ENCODE measurements around the gene PRPSAP2. TPM values are rescaled to one million over a fixed set of nuclear protein-coding genes. Genes with fewer than 3 reads are reported as not detected.

PRPSAP2 gene
- total RNA-seq, 1 experiment from 2014 or later, result 37.8 TPM

DNA sequence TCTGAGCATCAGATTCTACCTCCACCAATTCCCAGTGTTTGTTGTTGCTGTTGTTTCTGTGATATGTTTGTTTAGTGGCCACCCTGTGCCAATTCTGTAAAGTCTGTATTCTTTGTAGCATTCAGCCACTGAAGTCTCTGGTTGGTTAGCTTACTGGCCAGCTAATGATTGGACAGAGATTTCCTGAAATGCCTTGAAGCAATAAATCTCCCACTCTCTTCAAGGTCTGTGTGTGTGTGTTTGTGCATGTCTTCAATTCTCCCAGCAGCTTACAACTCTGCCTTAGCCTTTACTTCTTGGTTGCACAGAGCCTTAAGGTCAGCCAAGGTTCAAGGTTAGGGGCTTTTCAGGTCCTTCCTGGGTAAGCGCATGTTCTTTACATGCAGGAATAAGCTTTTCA, 38.2 kb downstream of the PRPSAP2 start:
- no peaks in the 10 kb centered on the region for H3K9me2 ChIP-seq (ENCODE audit: insufficient read depth)
- CTCF ChIA-PET, result no interaction called here
- peaks cover 2 to 16% of the 10 kb centered on the region in 2 experiments; a peak in 2 of 4 replicates for H3K36me3 ChIP-seq (ENCODE audit: control insufficient read depth in 1 of 2, insufficient read depth in 2 of 2, low read length in 2 of 2)
- H3K27me3 ChIP-seq (ENCODE audit: insufficient read depth, low read length), result no peaks in the 10 kb centered on the region
- no peak for ATAC-seq
- intact Hi-C loops (cut with micrococcal nuclease), result no loop called here
- TF ChIP-seq CEBPB (IDR thresholded peaks at IDR 0.05; ENCODE audit: low read depth) (no peak), EZH2 (IDR thresholded peaks at IDR 0.05) (no peak), ZNF274 (IDR thresholded peaks at IDR 0.05; ENCODE audit: low read depth, low read length) (no peak), SRF (IDR thresholded peaks at IDR 0.05; ENCODE audit: low read depth) (no peak), ELF1 (IDR thresholded peaks at IDR 0.05; ENCODE audit: borderline replicate concordance, low read depth) (no peak), EZH2phosphoT487 (IDR thresholded peaks at IDR 0.05; ENCODE audit: borderline replicate concordance) (no peak), RAD21 (IDR thresholded peaks at IDR 0.05; ENCODE audit: low read depth) (no peak), ZFX (IDR thresholded peaks at IDR 0.05) (no peak), EGR1 (IDR thresholded peaks at IDR 0.05; ENCODE audit: low read depth) (no peak), SIN3A (IDR thresholded peaks at IDR 0.05; ENCODE audit: low read depth) (no peak), SP1 (IDR thresholded peaks at IDR 0.05; ENCODE audit: low read depth) (no peak), ATF3 (IDR thresholded peaks at IDR 0.05) (no peak), JUND (IDR thresholded peaks at IDR 0.05) (no peak), YY1 (IDR thresholded peaks at IDR 0.05; ENCODE audit: extremely low read depth, insufficient replicate concordance, low read depth, low read length) (no peak), FOSL1 (IDR thresholded peaks at IDR 0.05; ENCODE audit: low read depth) (no peak), CBX3 (IDR thresholded peaks at IDR 0.05; ENCODE audit: low read depth) (no peak), REST (IDR thresholded peaks at IDR 0.05; ENCODE audit: low read depth) (no peak)
- TF ChIP-seq, protein P1, sequence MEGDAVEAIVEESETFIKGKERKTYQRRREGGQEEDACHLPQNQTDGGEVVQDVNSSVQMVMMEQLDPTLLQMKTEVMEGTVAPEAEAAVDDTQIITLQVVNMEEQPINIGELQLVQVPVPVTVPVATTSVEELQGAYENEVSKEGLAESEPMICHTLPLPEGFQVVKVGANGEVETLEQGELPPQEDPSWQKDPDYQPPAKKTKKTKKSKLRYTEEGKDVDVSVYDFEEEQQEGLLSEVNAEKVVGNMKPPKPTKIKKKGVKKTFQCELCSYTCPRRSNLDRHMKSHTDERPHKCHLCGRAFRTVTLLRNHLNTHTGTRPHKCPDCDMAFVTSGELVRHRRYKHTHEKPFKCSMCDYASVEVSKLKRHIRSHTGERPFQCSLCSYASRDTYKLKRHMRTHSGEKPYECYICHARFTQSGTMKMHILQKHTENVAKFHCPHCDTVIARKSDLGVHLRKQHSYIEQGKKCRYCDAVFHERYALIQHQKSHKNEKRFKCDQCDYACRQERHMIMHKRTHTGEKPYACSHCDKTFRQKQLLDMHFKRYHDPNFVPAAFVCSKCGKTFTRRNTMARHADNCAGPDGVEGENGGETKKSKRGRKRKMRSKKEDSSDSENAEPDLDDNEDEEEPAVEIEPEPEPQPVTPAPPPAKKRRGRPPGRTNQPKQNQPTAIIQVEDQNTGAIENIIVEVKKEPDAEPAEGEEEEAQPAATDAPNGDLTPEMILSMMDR (IDR thresholded peaks at IDR 0.05 in 2 of 3, conservative IDR thresholded peaks at IDR 0.05 in 1 of 3; ENCODE audit: borderline replicate concordance in 1 of 3, insufficient read depth in 1 of 3, low read depth in 2 of 3, low read length in 2 of 3), result no peak
- TF ChIP-seq, protein P2, sequence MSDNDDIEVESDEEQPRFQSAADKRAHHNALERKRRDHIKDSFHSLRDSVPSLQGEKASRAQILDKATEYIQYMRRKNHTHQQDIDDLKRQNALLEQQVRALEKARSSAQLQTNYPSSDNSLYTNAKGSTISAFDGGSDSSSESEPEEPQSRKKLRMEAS (IDR thresholded peaks at IDR 0.05), result no peak
- H3K4me2 ChIP-seq (ENCODE audit: low read length), result no peak overlapping the region
- no peaks in the 10 kb centered on the region for H4K20me1 ChIP-seq (ENCODE audit: insufficient read depth)
- H3K79me2 ChIP-seq (ENCODE audit: insufficient read depth, low read length), result peaks cover 7% of the 10 kb centered on the region; the same call in 1 of the 2 replicates
- H2AFZ ChIP-seq (ENCODE audit: low read depth, low read length, poor library complexity, severe bottlenecking), result no peak overlapping the region
- no peaks in the 10 kb centered on the region for H3K9me3 ChIP-seq (ENCODE audit: control insufficient read depth in 1 of 2, insufficient read depth in 1 of 2, low read depth in 1 of 2, low read length in 2 of 2)
- H3K4me3 ChIP-seq (replicated peaks in 1 of 2; ENCODE audit: low read depth in 1 of 2, low read length in 2 of 2), result no peak overlapping the region
- no peak for DNase-seq (ENCODE audit: low read depth, low spot score)
- RAD21 ChIA-PET (ENCODE audit: low non-redundant PET in 1 of 2, low total read pairs in 2 of 2, uncharacterized antibody in 2 of 2, unreplicated experiment in 2 of 2), result no interaction called here
- POLR2A ChIA-PET, result no interaction called here
- no TSS peak for BruUV-seq (replicated peaks)
- H3K9ac ChIP-seq (ENCODE audit: low read length), result no peak overlapping the region
- no peak overlapping the region for H3K27ac ChIP-seq (ENCODE audit: low read depth, low read length)
- no peaks in the 10 kb centered on the region for H3K4me1 ChIP-seq (ENCODE audit: control insufficient read depth in 1 of 2, insufficient read depth in 2 of 2, low read length in 2 of 2)

Measured in HCT116 (cell line).